PC-9 (cell line): ENCODE results near the gene SELPLG. TPM values are rescaled to one million over a fixed set of nuclear protein-coding genes. Genes with fewer than 3 reads are reported as not detected.

Experiments used
- BruUV-seq: library from RNA; stranded (reverse); fragments of 400-500 nt; replicated peaks from 2 replicates; lab custom pipeline; 2021; lab: Mats Ljungman, UMichigan
- CTCF ChIA-PET: fragments of 300-600 bp; sonication (Branson Sonifier 250); formaldehyde crosslinking; loops from one replicate; lab custom pipeline; 2022; ENCODE audit warnings: antibody characterized with exemption; lab: Charles Lee
- POLR2A ChIA-PET: fragments of 300-600 bp; sonication (Branson Sonifier 250); formaldehyde crosslinking; loops from one replicate; lab custom pipeline; 2022; ENCODE audit warnings: antibody characterized with exemption; ENCODE audit not compliant: unreplicated experiment; lab: Charles Lee
- DNase-seq, 2 experiments: peaks; one replicate each; pipeline versions ENCODE4 v3.0.0 to v3.0.0-alpha.2; 2015 to 2022; ENCODE audit warnings: mixed read lengths in 1 of 2
- H2AFZ ChIP-seq: fragments of 200-600 bp; sonication (generic); 2 replicates; pipeline ENCODE4 v1.8.1; 2017; ENCODE audit warnings: antibody characterized with exemption
- H3F3A ChIP-seq: fragments of 200-600 bp; sonication (generic); 2 replicates; pipeline ENCODE4 v1.8.1; 2017; ENCODE audit warnings: antibody characterized with exemption, mild to moderate bottlenecking, low read depth; ENCODE audit not compliant: insufficient read depth
- H3K27ac ChIP-seq: fragments of 200-600 bp; sonication (generic); 2 replicates; pipeline ENCODE4 v1.6.1; 2016; ENCODE audit warnings: mixed run types
- H3K27me3 ChIP-seq: fragments of 200-600 bp; sonication (generic); 2 replicates; pipeline ENCODE4 v1.6.1; 2016; ENCODE audit warnings: low read depth, mixed run types; ENCODE audit not compliant: insufficient read depth
- H3K36me3 ChIP-seq: fragments of 200-600 bp; sonication (generic); 2 replicates; pipeline ENCODE4 v1.6.1; 2016; ENCODE audit warnings: low read depth, mixed run types
- H3K4me1 ChIP-seq: fragments of 200-600 bp; sonication (generic); replicated peaks from 2 replicates; pipeline ENCODE4 v1.6.1; 2016; ENCODE audit warnings: mixed run types; ENCODE audit not compliant: insufficient read depth
- H3K4me2 ChIP-seq: fragments of 200-600 bp; sonication (generic); 2 replicates; pipeline ENCODE4 v1.6.1; 2017; ENCODE audit warnings: mixed run types
- H3K4me3 ChIP-seq: fragments of 200-600 bp; sonication (generic); 2 replicates; pipeline ENCODE4 v1.6.1; 2016; ENCODE audit warnings: mixed run types
- H3K79me2 ChIP-seq: fragments of 200-600 bp; sonication (generic); 2 replicates; pipeline ENCODE4 v1.6.1; 2017; ENCODE audit warnings: low read depth, mixed run types
- H3K9me2 ChIP-seq: fragments of 200-600 bp; sonication (generic); 2 replicates; pipeline ENCODE4 v1.8.1; 2017; ENCODE audit warnings: mild to moderate bottlenecking; ENCODE audit not compliant: insufficient read depth
- H3K9me3 ChIP-seq: fragments of 200-600 bp; sonication (generic); 2 replicates; pipeline ENCODE4 v1.8.1; 2016; ENCODE audit warnings: low read depth; ENCODE audit not compliant: insufficient read depth
- H4K20me1 ChIP-seq: fragments of 200-600 bp; sonication (generic); 2 replicates; pipeline ENCODE4 v1.8.1; 2017; ENCODE audit not compliant: insufficient read depth
- CTCF ChIP-seq: fragments of 200-600 bp; sonication (generic); conservative IDR thresholded peaks from 2 replicates; pipeline ENCODE4 v1.6.1; 2017; ENCODE audit warnings: mixed run types, antibody characterized with exemption, mild to moderate bottlenecking, moderate library complexity
- EZH2 ChIP-seq: fragments of 200-600 bp; sonication (generic); IDR thresholded peaks from 2 replicates; pipeline ENCODE4 v1.8.0; 2017; ENCODE audit warnings: antibody characterized with exemption, low read depth
- intact Hi-C: fragments of 100-400 bp; cut with micrococcal nuclease; formaldehyde crosslinking; loops from one replicate; pipeline ENCODE4 v1.10.0; 2022; ENCODE audit not compliant: unreplicated experiment
- total RNA-seq: library from RNA; stranded (reverse); gene quantifications from 2 replicates; pipeline ENCODE4 v1.2.3, GENCODE V29; 2021

The SELPLG gene
- total RNA-seq, 1 experiment from 2014 or later = 0.96 TPM

- H3F3A ChIP-seq = peaks cover 17% of the 10 kb centered on the region; the same call in 1 of the 2 replicates
- no peaks in the 10 kb centered on the region for H3K27me3 ChIP-seq
- TF ChIP-seq EZH2 = no peak
- no peak for TF ChIP-seq CTCF
- no peaks in the 10 kb centered on the region for H4K20me1 ChIP-seq
- DNase-seq = no peak
- no peaks in the 10 kb centered on the region for H3K9me2 ChIP-seq
- no peaks in the 10 kb centered on the region for H3K4me1 ChIP-seq
- ChIA-PET CTCF (no interaction called here), POLR2A (no interaction called here)
- no peaks in the 10 kb centered on the region for H3K36me3 ChIP-seq
- H3K9me3 ChIP-seq = no peaks in the 10 kb centered on the region
- H3K79me2 ChIP-seq = peaks cover 27% of the 10 kb centered on the region
- BruUV-seq = no TSS peak
- no peak overlapping the region for H3K27ac ChIP-seq
- intact Hi-C loops = no loop called here
- H3K4me3 ChIP-seq = no peak overlapping the region
- no peak overlapping the region for H3K4me2 ChIP-seq
- H2AFZ ChIP-seq = no peak overlapping the region
Observed at GRCh38 chr12:108678104-108678730, 44.5 kb upstream of the SELPLG start.

GRCh38 chr12:108677381-108677780, 43.7 kb upstream of the SELPLG start:
- ChIA-PET CTCF (interaction anchor here (0.6 kb wide), 1 partner anchor 1616 kb away, joined by 17 read pairs; no protein-coding TSS in a partner anchor), POLR2A (no interaction called here)
- Histone ChIP-seq H3K27ac (no peak overlapping the region), H3K27me3 (no peaks in the 10 kb centered on the region), H3K9me3 (no peaks in the 10 kb centered on the region), H3K36me3 (no peaks in the 10 kb centered on the region; the same call in 1 of the 2 replicates), H4K20me1 (no peaks in the 10 kb centered on the region), H3K4me2 (no peak overlapping the region), H2AFZ (no peak overlapping the region), H3K79me2 (peaks cover 27% of the 10 kb centered on the region), H3K9me2 (no peaks in the 10 kb centered on the region), H3K4me3 (no peak overlapping the region), H3K4me1 (no peaks in the 10 kb centered on the region), H3F3A (peaks cover 17% of the 10 kb centered on the region)
- intact Hi-C loops = no loop called here
- no peak for TF ChIP-seq CTCF
- TF ChIP-seq EZH2 = no peak
- no peak for DNase-seq
- BruUV-seq = no TSS peak

GRCh38 chr12:108676707-108677106, 43.0 kb upstream of the SELPLG start:
- Histone ChIP-seq H3K9me2 (no peaks in the 10 kb centered on the region), H2AFZ (no peak overlapping the region), H3K4me1 (no peaks in the 10 kb centered on the region), H3K4me2 (no peak overlapping the region), H4K20me1 (no peaks in the 10 kb centered on the region), H3F3A (peaks cover 17% of the 10 kb centered on the region), H3K4me3 (no peak overlapping the region), H3K9me3 (no peaks in the 10 kb centered on the region), H3K27me3 (no peaks in the 10 kb centered on the region), H3K27ac (no peak overlapping the region), H3K79me2 (peaks cover 22% of the 10 kb centered on the region), H3K36me3 (no peaks in the 10 kb centered on the region; the same call in 1 of the 2 replicates)
- TF ChIP-seq EZH2 (no peak), CTCF (no peak)
- intact Hi-C loops = no loop called here
- DNase-seq = no peak
- BruUV-seq = no TSS peak
- ChIA-PET POLR2A (no interaction called here), CTCF (interaction anchor here (0.6 kb wide), 1 partner anchor 1615 kb away, joined by 17 read pairs; no protein-coding TSS in a partner anchor)
